NCI-H1105 (cell line): ENCODE measurements around the gene ZW10.

Experiments
- DNase-seq: peaks from one replicate; lab custom pipeline; 2025; lab: John Stamatoyannopoulos, UW

The ZW10 gene

GRCh38 chr11:113697756-113698407 is 75.6 kb downstream of the ZW10 start:
- DNase-seq: no peak

DNA sequence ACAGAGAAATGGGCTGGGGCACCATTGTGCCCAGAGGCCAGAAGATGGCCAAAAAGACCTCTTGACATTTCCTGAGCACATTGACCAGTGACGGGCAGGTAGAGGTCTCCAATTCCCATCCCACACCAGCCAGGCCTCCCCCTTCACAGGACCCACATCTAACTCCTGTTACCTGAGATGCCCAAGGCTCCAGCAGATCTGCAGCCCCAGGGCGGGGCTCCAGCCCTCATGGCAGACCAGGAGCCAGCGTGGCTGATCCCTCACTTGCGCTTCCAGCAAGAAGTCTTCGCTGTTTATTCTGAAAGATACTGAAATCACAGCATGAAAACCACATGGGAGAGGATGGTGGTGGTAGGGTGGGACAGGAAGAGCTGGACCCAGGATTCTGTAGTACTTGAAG is 76.4 kb downstream of the ZW10 start:
- DNase-seq: no peak

- no peak for DNase-seq
Observed at GRCh38 chr11:113695207-113695606, 78.3 kb downstream of the ZW10 start.

- DNase-seq: no peak
Observed at GRCh38 chr11:113694390-113694789, 79.1 kb downstream of the ZW10 start.

DNA sequence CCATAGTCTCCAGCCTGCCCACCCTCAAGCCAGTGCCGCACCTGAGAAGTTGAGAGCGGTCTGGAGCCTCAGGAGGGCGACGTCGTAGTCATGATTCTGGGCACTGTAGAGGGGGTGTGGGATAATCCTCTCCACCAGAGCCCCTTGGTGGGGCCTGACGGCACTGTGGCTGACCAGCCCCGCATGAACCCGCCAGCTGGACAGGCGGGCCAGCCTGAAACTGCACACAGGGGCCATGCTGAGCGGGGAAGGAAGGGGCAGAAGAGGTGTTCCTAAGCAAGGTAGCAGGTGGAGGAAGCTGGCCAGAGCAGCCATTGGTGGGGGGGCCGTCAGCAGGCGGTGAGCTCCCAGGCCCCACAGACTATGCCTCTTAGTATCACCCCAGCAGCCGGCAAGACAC is 80.5 kb downstream of the ZW10 start:
- no peak for DNase-seq

DNA sequence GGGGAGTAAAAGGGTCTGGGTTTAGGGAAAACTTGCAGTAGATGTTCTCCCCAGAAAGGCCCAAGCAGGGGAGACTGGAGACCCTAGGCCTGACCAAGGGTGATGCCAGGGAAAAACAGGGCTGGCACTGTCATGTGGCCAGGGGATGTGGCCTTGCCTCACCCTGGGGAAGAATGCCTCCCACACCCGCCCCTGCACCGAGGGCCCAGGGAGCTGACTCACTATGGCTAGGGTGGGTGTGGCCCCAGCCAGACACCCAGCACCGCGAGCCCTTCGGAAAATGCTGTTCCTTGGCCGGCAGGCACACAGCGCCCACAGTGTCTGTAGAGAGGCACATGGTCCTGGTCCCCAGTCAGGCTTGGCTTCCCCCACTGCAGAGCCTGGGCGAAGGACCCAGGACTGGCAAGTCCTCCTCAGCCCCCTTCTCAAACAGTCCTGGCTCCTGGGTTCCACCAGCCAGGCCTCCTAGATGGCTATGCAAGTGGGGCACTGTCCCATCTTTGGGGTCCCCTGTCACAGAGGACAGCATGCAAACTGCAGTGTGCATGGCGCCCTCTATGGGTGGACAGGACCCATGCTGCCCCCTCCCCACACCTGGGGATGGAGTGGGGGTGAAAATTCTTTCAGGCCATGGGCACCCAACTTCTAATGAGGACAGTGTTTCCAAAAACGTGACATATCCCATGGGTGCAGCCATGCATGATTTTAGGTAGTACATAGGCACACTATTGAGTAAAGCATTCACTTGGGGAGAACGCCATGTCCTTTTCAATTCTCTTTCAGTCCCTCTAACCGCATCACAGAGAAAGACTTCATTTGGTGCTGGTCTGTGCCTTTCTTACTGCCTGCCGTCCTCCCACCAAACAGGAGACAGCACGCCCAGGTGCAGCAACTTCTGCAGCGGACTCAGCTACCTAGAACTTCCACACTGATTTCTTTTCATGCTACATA is 82.6 kb downstream of the ZW10 start:
- DNase-seq: no peak

DNA sequence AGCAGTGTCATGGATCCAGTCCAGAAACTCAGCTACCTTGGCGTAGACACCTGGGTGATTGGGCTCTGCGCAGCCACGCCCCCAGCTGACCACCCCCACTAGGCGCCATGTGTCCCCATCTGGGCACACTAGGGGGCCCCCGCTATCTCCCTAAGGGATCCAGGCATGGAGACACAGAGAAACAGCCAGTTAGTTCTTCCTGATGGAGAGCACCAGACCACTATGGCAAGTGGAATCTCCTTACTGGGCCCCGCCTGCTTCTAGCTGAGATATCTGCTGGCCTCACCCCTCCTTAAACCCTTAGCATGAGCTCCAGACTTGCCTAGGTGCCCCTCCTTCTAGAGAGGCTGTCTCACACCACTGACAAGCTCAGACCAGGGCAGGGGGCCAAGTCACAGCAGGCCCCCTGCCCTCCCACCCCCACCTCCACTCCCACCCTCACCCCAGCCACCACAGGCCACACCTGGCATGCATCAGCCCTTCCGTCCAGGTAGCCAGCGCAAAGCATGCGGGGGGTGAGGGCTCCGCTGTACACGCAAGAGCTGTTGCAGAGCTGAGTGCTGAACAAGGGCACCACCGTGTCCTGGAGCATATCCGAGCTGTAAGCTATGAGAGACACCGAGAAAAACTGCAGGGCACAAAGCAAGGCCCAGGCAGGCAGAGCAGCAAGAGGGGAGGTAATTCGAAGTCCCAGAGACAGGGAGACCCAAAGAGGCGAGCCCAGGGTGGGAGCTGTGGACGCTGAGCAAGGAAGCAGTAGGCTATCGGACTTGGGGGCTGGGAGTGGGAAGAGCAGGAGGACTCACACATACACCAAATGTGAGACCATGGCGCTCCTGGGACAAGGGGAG is 83.5 kb downstream of the ZW10 start:
- DNase-seq: no peak

- DNase-seq: no peak
Observed at GRCh38 chr11:113685654-113686359, 87.7 kb downstream of the ZW10 start.

GRCh38 chr11:113684496-113684895 is 89.0 kb downstream of the ZW10 start:
- DNase-seq: no peak

GRCh38 chr11:113683481-113684046 is 89.9 kb downstream of the ZW10 start:
- no peak for DNase-seq
